IMR-90 (cell line): ENCODE data around the gene SERPINA3.

Experiments used
- CEBPB ChIP-seq: IDR thresholded peaks from 2 replicates; pipeline ENCODE4 v1.6.1; 2012; ENCODE audit warnings: low read depth, low read length, improper control_type of control experiment
- CTCF ChIP-seq: conservative IDR thresholded peaks from 2 replicates; pipeline ENCODE4 v1.5.1; 2012; ENCODE audit warnings: mild to moderate bottlenecking, low read depth, low read length, improper control_type of control experiment
- FOS ChIP-seq: fragments of 150-350 bp; IDR thresholded peaks from 2 replicates; pipeline ENCODE4 v1.6.1; 2016; ENCODE audit warnings: low read depth, low read length
- NFE2L2 ChIP-seq: fragments of 150-350 bp; IDR thresholded peaks from 2 replicates; pipeline ENCODE4 v1.6.1; 2016; ENCODE audit warnings: low read depth, mild to moderate bottlenecking, low read length
- POLR2A ChIP-seq: IDR thresholded peaks from 2 replicates; pipeline ENCODE4 v1.6.1; 2012; ENCODE audit warnings: mild to moderate bottlenecking, low read depth, low read length
- RAD21 ChIP-seq: IDR thresholded peaks from 2 replicates; pipeline ENCODE4 v1.6.1; 2012; ENCODE audit warnings: low read length, improper control_type of control experiment
- USF2 ChIP-seq: fragments of 150-350 bp; IDR thresholded peaks from 2 replicates; pipeline ENCODE4 v1.6.1; 2017; ENCODE audit warnings: mild to moderate bottlenecking, antibody characterized with exemption, low read length, low read depth

DNA sequence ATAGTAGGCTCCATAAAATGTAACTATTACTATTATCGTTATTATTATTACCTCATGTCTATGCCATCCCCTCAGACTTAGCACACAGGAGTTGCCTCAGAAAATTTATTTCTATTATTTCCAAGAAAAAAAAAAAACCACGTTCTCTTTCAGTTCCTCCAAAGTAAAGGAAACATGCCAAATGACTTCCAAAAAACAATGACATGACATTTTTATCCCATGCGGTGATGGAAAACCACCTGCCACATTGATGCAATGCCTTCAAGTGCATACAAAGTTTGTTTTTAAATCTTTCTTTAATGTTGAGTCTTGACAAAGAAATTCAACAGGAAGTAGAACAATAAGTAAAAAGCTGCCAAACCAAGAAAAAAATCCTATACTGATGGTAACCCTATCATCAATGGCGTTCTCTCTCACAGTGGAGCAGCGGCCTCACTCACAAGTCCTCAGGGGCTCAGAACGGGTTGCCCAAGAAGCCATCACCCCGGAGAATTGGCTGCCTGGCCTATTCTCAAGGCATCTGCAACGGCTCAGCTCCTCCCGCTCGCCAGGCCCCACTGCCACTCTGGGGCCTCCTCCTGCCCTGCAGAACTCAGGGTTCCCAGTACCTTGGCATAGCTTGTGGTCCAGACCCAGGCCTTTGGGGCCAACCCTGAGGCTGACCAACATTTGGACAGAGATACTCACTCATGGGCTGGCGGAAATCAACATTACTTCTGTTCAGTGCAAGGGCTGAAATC is 51.9 kb downstream of the SERPINA3 start:
- TF ChIP-seq CEBPB: no peak
- no peak for TF ChIP-seq CTCF
- no peak for TF ChIP-seq POLR2A
- TF ChIP-seq FOS: no peak
- no peak for TF ChIP-seq USF2
- no peak for TF ChIP-seq RAD21
- TF ChIP-seq NFE2L2: no peak
